ENCODE results near the gene VPS26A. TPM values are rescaled to one million over a fixed set of nuclear protein-coding genes. Genes with fewer than 3 reads are reported as not detected.

The VPS26A gene
- total RNA-seq, 4 donors from 2014 or later = 43.9 to 77.6 (median 54.8) TPM

GRCh38 chr10:69208761-69209160 is 84.8 kb downstream of the VPS26A start:
- no peak for TF ChIP-seq CTCF (IDR thresholded peaks at IDR 0.05; ENCODE audit: low read depth)

- no peak for TF ChIP-seq CTCF (IDR thresholded peaks at IDR 0.05; ENCODE audit: low read depth)
Measured at GRCh38 chr10:69209787-69210484, 86.0 kb downstream of the VPS26A start.

GRCh38 chr10:69211104-69211503 is 87.1 kb downstream of the VPS26A start:
- no peak for TF ChIP-seq CTCF (IDR thresholded peaks at IDR 0.05; ENCODE audit: low read depth)

GRCh38 chr10:69211524-69211923 is 87.5 kb downstream of the VPS26A start:
- TF ChIP-seq CTCF (IDR thresholded peaks at IDR 0.05; ENCODE audit: low read depth) = no peak

GRCh38 chr10:69213591-69214311 is 89.8 kb downstream of the VPS26A start:
- no peak for TF ChIP-seq CTCF (IDR thresholded peaks at IDR 0.05; ENCODE audit: low read depth)

GRCh38 chr10:69214666-69215131 is 90.7 kb downstream of the VPS26A start:
- TF ChIP-seq CTCF (IDR thresholded peaks at IDR 0.05; ENCODE audit: low read depth) = no peak

- no peak for TF ChIP-seq CTCF (IDR thresholded peaks at IDR 0.05; ENCODE audit: low read depth)
Measured at GRCh38 chr10:69215405-69216171, 91.6 kb downstream of the VPS26A start.

Data from subcutaneous adipose tissue (tissue), 4 donors.